Right atrium auricular region (tissue), 2 donors: Measurements from ENCODE around the gene GPR3. TPM values are rescaled to one million over a fixed set of nuclear protein-coding genes. Genes with fewer than 3 reads are reported as not detected.

Experiments
- DNase-seq: peaks from one replicate; pipeline ENCODE4 v3.0.0-alpha.2; 2019; ENCODE audit warnings: low spot score
- H3K27ac ChIP-seq, 2 donors: fragments of 200-600 bp; sonication (generic); 1 replicate in 1 of 2; 2 replicates in 1 of 2; pipeline ENCODE4 v1.5.1; 2016 to 2019
- H3K27me3 ChIP-seq, 2 donors: fragments of 200-600 bp; sonication (generic); one replicate each; pipeline versions ENCODE4 v1.5.1 to v1.6.0; 2017 to 2019
- H3K36me3 ChIP-seq: fragments of 200-600 bp; sonication (generic); one replicate; pipeline ENCODE4 v1.5.1; 2016
- H3K4me1 ChIP-seq, 2 donors: fragments of 200-600 bp; sonication (generic); one replicate each; pipeline versions ENCODE4 v1.5.1 to v1.6.0; 2017 to 2019
- H3K4me3 ChIP-seq, 2 donors: fragments of 200-600 bp; sonication (generic); 1 replicate in 1 of 2; 2 replicates in 1 of 2; pipeline ENCODE4 v1.5.1; 2017 to 2019; ENCODE audit warnings: mild to moderate bottlenecking in 1 of 2, moderate library complexity in 1 of 2
- H3K9me3 ChIP-seq, 2 donors: fragments of 200-600 bp; sonication (generic); one replicate each; pipeline ENCODE4 v1.5.1; 2019
- total RNA-seq, 2 donors: library from RNA; depleted of rRNA; stranded (reverse); fragments of >200 nt; gene quantifications; one replicate each; pipeline ENCODE4 v1.1.0, GENCODE V29; 2016
- TF ChIP-seq, protein P1 (sequence below), 2 donors: fragments of 200-600 bp; sonication (generic); IDR thresholded peaks; one replicate each; pipeline ENCODE4 v1.5.1; 2019; ENCODE audit warnings: antibody characterized with exemption in 2 of 2

Gene GPR3
- total RNA-seq, 2 donors from 2014 or later, result 2.9 to 4.4 TPM

DNA sequence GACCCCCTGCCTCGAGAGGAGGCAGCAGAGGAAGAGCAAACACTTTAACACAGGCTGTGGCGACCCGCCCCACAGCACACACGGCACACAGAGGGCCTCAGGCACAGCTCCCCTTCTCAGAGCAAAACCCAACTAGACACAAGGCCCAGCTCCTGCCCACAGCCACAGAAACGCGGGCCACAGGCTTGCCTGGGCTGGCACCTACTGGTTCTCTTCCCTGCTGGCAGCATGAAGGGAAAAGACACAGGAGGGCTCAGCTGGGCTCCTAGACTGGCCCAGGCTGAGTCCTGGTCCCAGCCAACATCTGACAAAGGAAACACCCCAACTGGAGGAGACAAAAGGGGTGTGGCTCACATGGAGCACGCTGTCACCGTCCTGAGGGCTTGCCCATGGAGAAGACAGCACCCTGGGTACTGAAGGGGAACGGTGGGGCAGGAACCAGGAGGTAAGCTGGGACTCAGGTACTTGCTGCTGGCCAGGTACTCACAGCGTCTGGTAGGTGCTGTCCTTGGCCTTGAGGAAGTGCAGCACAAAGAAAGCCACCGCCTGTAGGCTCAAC lies 12.8 kb upstream of the GPR3 start:
- H3K36me3 ChIP-seq, result no peaks in the 10 kb centered on the region
- TF ChIP-seq, protein P1, sequence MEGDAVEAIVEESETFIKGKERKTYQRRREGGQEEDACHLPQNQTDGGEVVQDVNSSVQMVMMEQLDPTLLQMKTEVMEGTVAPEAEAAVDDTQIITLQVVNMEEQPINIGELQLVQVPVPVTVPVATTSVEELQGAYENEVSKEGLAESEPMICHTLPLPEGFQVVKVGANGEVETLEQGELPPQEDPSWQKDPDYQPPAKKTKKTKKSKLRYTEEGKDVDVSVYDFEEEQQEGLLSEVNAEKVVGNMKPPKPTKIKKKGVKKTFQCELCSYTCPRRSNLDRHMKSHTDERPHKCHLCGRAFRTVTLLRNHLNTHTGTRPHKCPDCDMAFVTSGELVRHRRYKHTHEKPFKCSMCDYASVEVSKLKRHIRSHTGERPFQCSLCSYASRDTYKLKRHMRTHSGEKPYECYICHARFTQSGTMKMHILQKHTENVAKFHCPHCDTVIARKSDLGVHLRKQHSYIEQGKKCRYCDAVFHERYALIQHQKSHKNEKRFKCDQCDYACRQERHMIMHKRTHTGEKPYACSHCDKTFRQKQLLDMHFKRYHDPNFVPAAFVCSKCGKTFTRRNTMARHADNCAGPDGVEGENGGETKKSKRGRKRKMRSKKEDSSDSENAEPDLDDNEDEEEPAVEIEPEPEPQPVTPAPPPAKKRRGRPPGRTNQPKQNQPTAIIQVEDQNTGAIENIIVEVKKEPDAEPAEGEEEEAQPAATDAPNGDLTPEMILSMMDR (IDR thresholded peaks at IDR 0.05), result no peak
- H3K4me3 ChIP-seq, result no peak overlapping the region
- no peak for DNase-seq
- peaks cover 0 to 17% of the 10 kb centered on the region in 2 donors for H3K4me1 ChIP-seq
- H3K27me3 ChIP-seq, result no peaks in the 10 kb centered on the region
- H3K27ac ChIP-seq, result no peak overlapping the region
- no peaks in the 10 kb centered on the region for H3K9me3 ChIP-seq

DNA sequence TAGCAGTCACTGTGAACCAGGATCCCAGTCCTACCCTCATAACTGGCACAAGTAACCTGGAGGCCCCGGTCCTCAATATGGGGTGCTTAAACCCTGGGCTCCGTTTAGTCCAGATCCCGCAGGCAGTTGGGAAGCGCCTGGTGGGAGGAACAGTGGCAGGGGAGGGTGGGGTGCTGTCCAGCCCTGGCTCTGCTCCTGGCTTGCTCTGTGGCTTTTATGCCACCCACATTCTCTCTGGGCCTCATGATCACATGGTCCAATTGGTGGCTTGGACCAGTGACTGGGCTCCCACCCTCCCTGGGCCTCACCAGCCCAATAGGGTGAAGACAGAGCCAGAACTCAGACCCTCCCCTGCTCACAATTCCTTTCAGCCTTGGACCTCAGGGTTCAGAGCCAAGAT lies 12.2 kb upstream of the GPR3 start:
- no peaks in the 10 kb centered on the region for H3K9me3 ChIP-seq
- H3K27ac ChIP-seq, result no peak overlapping the region
- H3K36me3 ChIP-seq, result no peaks in the 10 kb centered on the region
- H3K4me3 ChIP-seq, result no peak overlapping the region
- no peaks in the 10 kb centered on the region for H3K27me3 ChIP-seq
- H3K4me1 ChIP-seq, result peaks cover 0 to 17% of the 10 kb centered on the region in 2 donors
- no peak for DNase-seq
- TF ChIP-seq, protein P1 (IDR thresholded peaks at IDR 0.05), result no peak

DNA sequence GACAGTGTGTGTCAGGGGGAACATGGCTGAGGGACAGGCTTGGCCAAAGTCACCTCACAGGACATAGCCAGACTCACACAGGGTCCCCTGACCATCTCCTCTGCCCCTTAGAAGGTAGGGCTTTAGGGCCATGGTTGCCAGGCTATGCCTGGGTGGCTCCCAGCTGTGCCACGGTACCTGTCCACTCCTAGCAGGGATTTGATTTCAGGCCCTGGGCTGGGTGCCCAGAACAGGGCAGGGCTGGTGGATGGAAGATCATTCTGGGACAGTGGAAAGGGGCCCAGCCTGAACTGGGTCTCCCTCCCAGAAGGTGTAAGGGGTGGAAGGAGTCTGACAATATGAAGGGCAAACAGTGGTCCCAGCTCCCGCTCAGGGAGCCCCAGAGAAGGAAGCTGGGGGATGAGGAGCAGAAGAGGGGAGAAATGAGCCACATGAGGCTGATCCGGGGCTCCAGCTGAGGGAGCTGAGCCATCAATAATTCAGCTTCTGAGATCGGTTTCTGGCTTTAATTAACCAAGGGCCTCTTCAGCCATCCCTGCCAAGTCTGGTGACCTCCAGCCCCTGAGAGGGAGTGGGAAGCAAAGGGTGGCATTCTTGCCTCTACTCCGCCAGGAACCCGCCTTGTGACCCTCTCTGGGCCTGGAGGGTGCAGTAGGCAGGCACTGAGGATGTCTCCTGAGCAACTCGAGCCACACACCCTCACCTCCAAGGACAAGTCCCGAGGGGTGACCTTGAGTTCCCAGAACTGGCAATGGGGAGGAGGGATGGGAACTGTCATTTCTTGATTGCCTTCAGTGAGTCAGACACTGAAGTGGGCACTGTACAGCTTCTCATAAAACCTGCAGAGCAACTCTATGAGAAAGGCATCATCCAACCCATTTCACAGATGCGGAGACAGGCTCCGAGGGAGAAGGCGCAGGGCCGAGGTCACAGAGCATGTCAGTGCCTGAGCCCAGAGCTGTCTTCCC lies 11.4 kb upstream of the GPR3 start:
- Histone ChIP-seq H3K36me3 (no peaks in the 10 kb centered on the region), H3K4me3 (no peak overlapping the region), H3K27me3 (no peaks in the 10 kb centered on the region), H3K9me3 (no peaks in the 10 kb centered on the region), H3K4me1 (peaks cover 0 to 17% of the 10 kb centered on the region in 2 donors), H3K27ac (no peak overlapping the region)
- TF ChIP-seq, protein P1 (IDR thresholded peaks at IDR 0.05), result no peak
- DNase-seq, result no peak

DNA sequence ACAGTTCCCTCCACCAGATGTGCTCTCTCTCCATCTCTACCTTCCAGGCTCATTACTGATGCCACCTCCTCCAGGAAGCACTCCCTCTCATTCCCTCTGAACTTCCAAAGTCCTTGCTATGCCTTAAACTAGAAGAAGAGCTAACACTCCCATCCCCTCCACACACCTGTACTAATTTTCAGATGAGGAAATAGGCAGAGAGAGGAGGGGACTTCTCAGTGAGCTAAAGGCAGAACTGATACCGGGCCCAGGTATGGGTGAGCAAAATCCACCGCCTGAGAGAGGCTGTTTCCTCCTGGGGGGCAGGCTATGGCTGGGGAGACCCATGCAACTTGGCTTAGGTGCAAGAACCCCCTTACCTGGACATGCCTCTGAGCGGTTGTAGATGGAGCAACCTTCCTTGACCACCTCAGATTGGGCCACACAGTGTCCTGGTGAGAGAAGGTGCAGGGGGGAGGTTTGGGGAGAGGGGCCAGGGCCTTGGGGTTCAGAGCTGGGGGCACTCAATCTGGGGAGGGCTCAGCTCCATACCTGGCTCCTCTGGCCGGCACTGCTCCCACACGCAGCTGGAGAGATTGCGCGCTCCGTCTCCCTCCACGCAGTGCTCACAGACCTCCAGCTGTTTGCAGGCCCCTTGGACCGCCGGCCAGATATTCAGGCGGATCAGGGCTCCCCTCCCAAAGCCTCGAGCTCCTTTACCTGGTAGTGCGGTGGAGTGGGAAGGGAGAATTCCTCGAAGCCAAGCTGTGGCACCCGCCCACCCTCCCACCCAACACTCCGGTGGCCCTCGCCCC lies 10.3 kb upstream of the GPR3 start:
- peaks cover 0 to 17% of the 10 kb centered on the region in 2 donors for H3K4me1 ChIP-seq
- no peaks in the 10 kb centered on the region for H3K36me3 ChIP-seq
- no peak overlapping the region for H3K4me3 ChIP-seq
- H3K9me3 ChIP-seq, result no peaks in the 10 kb centered on the region
- TF ChIP-seq, protein P1 (IDR thresholded peaks at IDR 0.05), result no peak
- no peak for DNase-seq
- H3K27ac ChIP-seq, result no peak overlapping the region
- no peaks in the 10 kb centered on the region for H3K27me3 ChIP-seq

DNA sequence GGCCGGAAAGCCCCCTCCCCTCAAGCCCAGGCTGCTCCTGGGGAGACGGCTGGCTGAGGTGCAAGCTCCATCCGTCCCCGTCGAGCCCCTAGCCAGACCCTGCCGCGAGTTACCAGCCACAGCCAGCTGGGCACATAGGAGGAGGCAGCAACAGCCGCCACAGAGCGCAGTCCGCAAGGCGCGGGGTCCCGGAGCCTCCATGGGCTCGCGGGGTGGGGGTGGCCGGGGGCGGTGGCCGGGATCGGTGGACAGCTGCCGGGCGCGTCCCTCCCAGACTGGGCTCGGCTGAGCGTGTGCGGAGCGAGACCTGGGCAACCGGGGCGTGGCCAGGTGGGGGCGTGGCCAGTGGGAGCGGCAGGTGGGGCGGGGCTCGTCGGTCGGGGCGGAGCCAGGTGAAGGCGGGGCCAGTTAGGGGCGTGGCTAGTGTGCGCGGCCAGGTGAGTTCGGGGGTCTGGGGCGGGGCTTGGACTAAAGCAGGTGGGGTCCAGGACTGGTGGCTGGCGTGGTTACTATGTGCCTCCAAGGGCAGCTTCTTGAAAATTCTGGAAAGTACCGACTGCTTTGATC lies 9.3 kb upstream of the GPR3 start, which contains the start of gene CD164L2:
Gene CD164L2 (minus strand): TSS at position 295 of the 567 bp plus-strand sequence. CDS start 94 bp downstream, at position 201.
- H3K4me1 ChIP-seq, result peaks cover 0 to 17% of the 10 kb centered on the region in 2 donors
- TF ChIP-seq, protein P1 (IDR thresholded peaks at IDR 0.05), result no peak
- H3K27ac ChIP-seq, result no peak within 1 kb of the TSS
- no peaks in the 10 kb centered on the region for H3K9me3 ChIP-seq
- no peaks in the 10 kb centered on the region for H3K27me3 ChIP-seq
- H3K4me3 ChIP-seq, result no peak within 1 kb of the TSS
- H3K36me3 ChIP-seq, result no peaks in the 10 kb centered on the region
- no peak for DNase-seq
